Stimulated activated CD8-positive, alpha-beta memory T cell treated with anti-CD3 and anti-CD28 coated beads, Interleukin-2, amount 100 ng/mL, for 1 hour (primary cell): Measurements from ENCODE around the gene PPM1M.

ENCODE experiments used
- DNase-seq, 2 donors: peaks; one replicate each; pipeline ENCODE4 v3.0.0-alpha.2; 2020; ENCODE audit warnings: low read depth in 2 of 2

Gene PPM1M

DNA sequence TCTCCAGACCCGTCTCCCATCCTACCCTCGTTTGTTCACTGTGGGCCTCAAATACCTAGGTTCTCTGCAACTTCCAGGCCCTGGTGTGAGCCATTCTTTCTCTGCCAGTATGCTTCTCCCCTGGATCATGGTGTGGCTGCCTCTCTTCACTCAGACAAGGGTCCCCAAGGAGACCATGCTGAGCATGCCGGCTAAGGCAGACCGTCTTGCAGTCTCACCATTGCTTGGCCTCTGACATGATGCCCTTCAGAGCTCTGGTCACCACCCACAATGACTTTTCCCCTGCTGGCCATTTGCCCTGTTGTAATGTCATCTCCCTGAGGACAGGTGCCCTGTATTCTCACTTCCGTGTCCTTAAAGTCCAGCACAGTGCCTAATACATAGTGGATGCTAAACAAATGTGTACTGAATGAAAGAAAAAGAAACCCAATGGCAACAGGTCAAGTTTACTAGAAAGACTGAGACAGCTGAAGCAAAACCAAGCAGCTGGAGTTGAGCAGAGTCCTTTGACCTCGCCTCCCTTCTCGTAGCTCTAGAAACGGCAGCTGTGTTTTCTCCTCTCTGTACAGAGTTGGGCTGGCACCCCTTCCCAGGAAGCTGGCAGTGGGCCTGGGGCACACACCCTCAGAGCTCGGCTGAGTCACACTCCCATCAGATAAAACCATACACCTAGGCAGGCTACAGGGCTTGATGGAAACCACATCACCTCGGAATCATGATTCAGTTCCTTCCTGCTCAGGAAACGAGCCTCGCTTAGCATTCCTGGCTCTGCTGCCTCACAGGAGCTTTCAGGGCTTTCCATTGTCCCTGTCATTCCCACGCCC, 28.8 kb upstream of the PPM1M start:
- peak in 1 of 2 donors; percentile 47 for DNase-seq

DNA sequence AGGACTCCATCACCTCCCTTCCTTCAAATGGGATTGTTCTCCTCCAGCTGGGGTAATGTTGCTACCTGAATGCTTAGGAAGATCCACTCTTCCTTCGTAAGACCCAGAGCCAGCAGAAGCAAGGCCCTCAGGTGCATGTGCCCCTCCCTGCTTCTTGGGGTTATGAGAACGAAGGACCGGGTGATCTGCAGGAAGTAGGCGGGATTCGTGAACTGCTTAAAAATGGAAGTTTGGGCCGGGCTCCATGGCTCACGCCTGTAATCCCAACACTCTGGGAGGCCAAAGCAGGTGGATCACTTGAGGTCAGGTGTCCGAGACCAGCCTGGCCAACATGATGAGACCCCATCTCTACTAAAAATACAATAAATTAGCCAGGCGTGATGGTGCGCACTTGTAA, 28.2 kb upstream of the PPM1M start:
- no peak for DNase-seq

- no peak for DNase-seq
These were observed 27.5 kb upstream of the PPM1M start for GRCh38 chr3:52218026-52218425.

DNA sequence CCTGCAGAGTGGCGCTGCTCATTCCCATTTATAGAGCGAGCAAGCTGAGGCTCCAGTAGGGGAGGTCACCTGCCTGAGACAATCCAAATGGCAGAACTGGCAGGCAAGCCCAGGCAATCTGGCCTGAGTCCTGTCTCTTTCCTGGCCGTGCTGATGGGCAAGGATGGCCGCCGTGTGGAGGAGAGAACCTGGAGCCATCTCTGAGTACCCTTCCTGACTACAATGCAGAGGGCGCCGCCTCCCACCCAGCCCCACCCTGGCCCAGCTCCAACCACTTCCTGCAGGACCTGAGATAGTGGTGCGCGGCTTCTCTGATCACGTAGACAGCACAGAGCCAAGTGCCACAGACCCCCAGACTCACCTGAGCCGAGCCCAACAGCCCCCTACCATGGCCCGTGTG, 27.1 kb upstream of the PPM1M start:
- no peak for DNase-seq

DNA sequence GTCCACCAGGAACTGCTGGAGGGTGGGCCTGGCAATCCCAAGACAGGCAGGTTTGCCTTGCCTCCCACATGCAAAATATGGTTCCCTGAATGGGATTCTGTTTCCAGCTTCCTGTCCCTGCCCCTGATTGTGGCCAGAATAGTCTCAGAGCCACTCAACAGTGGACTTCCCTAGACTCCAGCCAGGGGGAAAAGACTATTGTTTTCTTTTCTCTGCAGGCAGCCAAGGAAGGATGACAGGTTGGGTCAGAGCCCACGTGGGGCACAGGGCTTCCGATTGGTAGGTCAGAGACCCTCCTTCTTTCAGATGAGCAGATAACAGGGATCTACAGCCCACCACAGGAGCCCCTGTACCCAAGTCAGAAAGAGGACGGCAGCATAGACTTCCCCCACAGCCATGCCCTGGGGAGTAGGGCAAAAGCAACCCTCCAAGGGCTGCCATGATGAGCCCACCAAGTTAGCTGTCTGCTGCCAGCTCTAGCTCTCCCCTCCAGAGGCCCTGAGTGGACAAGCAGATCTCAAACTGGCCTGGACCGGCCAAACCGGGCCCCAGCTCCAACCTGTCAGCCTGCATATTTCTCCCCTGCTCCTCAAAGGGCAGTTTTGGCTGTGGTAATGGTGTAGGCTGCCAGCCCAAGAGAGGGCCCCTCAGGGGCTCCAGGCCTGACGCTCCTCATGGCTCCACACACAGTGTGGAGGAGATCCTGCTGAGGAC, 26.5 kb upstream of the PPM1M start:
- DNase-seq, result no peak

DNA sequence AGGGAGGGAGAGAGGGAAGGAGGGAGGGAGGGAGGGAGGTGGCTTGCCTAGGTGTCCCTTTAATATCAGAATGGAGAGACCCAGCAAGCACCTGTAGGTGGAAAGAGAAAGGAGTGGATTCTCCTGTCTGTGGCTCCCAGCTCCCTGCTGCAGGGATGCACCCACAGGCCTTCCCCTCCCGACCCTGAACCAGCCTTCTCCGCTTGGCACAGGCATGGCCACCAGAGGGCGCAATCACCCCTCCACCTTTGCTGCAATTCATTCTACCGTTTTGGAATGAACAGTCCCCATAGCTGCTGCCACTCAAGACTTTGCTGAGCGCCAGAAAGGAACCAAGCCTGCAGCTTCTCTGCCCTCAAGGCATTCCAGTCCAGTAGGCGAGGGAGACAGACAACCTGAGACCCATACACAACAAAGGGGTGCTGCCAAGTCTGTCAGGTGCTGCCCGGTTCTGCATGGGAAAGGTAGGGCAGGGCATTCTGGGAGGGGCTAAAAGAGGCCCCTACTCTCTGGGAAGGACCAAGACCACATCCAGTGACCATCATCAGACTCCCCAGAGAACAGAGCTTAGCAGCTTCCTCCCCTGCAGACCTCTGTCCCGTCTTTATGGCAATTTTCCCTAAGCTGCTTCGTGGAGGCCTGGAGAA, 25.1 kb upstream of the PPM1M start:
- DNase-seq, result peak; percentile 80 to 81

GRCh38 chr3:52221141-52221562, 24.4 kb upstream of the PPM1M start:
- no peak for DNase-seq

- DNase-seq, result no peak
These were observed 23.8 kb upstream of the PPM1M start for GRCh38 chr3:52221563-52222318.

DNA sequence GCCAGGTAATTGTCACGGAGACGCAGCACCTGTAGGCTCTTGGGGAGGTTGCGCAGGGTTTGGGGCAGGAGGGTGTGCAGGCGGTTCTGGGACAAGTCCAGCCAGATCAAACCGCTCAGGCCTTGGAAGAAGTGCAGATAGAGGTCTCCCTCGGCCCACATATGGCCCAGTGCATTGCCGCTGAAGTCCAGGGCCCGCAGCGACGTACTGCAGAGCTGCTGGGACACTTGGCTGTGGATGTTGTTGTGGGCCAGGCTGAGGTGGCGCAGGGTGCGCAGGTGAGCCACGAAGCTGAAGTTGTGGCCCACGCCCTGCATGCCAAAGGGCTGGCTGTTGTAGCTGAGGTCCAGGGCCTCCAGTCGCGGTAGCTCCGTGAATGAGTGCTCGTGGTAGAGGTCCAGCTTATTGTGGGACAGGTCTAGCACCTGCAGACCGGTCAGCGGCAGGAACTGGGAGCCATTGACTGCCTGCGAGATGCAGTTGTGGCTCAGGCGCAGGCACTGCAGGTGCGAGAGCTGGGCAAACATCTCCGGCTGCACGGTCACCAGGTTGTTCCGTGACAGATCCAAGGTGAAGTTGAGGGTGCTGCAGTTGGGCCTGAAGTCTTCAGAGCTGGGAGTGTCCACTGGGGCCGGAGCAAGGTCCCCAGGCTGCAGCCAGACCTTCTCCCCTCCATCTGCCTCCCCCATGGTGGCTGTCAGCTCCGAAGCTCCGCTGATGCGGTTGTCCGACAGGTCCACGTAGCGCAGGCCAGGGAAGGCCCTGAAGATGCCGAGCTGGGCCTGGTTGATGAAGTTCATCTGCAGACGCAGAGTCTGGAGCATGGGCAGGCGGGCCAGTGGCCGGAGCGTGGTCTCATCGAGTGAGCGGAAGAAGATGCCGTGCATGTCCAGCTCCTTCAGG, 23.0 kb upstream of the PPM1M start:
- no peak for DNase-seq

DNA sequence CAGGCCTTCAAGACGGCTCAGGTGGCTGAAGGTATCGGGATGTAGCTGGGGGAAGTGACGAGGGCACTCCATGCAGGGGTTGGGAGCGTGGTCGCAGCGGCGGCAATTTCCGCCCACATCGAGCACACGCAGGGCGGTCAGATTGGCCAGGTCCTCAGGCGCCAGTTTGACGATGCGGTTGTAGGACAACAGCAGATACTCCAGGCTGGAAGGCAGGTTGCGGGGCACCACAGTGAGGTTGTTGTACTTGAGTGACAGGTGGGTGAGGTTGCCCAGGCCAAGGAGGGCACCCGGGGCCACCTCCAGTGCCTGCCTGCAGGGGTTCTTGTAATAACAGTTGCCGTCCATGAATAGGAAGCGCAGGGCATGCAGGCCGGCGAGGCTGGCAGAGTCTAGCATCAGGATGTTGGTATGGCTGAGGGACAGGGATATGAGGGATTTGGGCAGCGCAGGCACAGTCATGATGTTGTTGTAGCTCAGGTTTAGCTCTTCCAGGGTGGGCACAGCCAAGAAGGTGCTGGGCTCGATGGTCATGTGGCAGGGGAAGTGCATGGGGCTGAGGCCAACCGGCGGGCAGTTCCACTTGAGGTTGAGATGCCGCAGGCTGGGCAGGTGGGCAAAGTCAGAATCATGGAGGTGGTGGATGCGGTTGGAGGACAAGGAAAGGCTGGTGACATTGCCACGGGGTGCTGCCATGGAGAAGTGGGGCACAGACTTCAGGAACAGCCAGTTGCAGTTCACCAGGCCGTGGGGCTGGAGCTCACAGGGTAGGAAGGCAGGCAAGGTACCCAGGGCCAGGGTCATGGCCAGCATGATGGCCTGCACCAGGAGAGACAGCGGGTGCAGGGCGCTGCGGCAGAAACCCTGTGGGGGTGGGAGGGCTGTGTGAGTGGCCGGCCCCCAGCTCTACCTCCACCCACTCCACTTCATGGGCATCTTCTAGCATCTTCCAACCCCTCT, 21.8 kb upstream of the PPM1M start:
- DNase-seq, result no peak

GRCh38 chr3:52225452-52226228, 19.9 kb upstream of the PPM1M start, which contains the start of gene TLR9:
TLR9 (minus strand) TSS chr3:52225645; CDS start chr3:52225529, 116 bp downstream.
- DNase-seq, result no peak

DNA sequence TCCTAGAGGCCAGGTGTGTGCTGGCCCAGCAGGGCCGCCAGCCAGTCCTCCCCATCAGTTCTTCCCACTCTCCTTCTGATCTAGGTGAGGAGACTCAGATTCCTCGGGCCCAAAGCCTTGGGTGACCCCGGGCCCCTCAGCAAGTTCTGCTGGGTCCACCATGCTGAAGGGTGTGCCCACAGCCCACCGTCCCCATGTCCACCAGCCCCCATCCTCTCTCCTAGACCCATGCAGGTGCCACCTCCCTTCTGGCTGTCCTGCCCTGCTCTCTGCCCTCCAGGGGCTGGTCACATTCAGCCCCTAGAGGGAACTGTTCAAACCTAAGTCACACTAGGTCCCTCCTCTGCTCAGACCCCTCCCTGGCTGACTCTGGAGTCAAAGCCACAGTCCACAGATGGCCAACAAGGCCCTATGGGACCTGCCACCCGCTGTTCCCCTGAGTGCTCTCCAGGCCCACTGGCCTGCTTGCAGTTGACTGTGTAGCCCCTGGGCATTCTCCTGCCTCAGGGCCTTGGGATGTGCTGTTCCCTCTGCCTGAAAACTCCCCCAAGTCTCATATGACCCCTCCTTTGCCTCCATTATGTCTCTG, 19.2 kb upstream of the PPM1M start:
- no peak for DNase-seq

- no peak for DNase-seq
These were observed 18.4 kb upstream of the PPM1M start for GRCh38 chr3:52227117-52227516.

GRCh38 chr3:52227766-52228165, 17.8 kb upstream of the PPM1M start:
- DNase-seq, result no peak

DNA sequence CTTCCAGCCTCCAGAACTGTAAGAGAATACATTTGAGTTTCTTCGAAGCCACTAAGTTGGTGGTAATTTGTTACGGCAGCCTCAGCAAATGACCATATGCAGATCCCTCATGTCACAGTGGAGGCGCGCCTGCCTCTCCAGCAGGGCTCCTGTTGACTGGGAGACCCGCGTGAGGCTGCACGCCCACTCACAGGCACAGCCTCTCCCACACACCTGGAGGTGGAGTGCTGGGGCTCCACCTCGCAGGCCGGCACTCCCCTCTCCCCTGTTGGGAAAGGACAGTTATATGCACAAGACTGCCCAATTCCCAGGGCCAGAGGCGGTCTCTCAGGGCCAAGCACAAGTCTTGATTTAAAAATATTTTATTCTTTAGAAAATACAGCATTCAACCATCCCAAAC, 17.3 kb upstream of the PPM1M start:
- no peak for DNase-seq

DNA sequence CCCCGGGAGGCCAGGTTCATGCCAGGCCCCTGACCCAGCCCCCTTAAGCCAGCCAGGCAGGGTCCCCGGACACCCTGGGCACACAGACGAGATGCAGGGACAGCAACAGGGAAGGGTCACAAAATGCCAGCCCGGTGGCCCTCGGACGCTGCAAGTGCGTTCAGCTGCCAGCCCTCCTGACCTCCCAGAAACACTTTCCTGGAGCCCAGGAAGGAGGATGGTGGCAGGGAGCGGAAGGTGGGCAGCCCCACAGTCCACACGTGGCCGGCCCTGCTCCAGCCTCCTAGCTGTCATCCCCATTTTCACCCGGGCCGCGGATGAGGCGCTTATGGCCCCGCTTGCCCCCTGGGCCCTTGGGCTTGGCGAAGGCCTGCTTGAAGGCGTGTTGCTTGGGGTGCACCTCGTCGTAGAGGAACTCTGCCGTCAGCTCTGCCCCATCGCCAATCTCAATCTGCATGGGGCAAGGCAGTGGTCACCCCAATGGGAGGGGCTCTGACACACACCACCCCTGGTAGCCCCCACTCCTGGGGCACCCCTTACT, 16.7 kb upstream of the PPM1M start:
- no peak for DNase-seq

GRCh38 chr3:52229656-52230055, 15.9 kb upstream of the PPM1M start:
- no peak for DNase-seq

DNA sequence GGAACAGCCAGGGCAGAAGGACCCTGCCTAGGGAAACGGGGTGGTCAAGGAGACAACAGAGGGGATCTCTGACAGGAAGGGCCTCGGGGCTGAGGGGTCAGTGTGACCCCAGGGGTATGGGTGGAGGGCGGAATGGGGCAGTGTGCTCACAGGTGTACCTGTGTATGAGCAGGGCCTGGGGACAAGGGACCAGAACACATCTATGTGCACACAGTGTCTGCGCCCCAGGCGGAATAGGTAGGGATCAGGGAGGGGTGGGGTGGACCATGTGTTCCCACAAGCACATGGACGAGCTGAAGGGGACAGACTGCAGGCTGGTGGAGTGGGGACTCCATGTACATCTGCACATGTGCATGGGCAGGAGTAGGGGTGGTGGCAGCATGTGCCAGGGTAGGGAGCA, 15.1 kb upstream of the PPM1M start:
- no peak for DNase-seq
